DMS 273 treated with DMSO at 0.1 percent for 48 hours (cell line): ENCODE results near the gene GRM1.
"Not testable (repeated sequence)": the region's sequence is repeated elsewhere in the genome, so short reads cannot be mapped to it uniquely, and the experiment has no call there.

Experiments used
- DNase-seq: peaks from one replicate; lab custom pipeline; 2025; lab: John Stamatoyannopoulos, UW

Gene GRM1

GRCh38 chr6:146194434-146194833 is 165.6 kb downstream of the GRM1 start:
- no peak for DNase-seq

DNA sequence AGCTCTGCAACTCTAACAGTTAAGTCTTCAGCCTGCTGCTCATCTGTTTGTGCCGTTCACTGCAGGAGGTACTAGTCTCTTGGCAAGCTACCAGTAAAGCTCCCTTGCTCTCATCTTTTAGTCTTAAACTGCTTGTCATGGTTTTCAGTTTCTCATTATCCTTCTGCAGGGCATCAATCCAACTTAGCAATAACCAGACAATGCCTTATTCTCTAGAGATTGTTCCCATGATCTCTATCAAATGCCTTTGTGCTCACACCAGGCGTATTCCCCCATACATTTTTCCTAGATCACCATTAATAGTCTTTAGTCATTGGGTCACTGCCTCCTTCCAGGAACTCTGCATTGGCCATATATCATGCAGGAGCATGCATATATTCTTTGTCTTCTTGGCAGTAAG is 171.3 kb downstream of the GRM1 start:
- no peak for DNase-seq

- DNase-seq, result no peak
Measured at GRCh38 chr6:146202570-146202969, 173.7 kb downstream of the GRM1 start.

- DNase-seq, result no peak
Measured at GRCh38 chr6:146209942-146210341, 181.1 kb downstream of the GRM1 start.

DNA sequence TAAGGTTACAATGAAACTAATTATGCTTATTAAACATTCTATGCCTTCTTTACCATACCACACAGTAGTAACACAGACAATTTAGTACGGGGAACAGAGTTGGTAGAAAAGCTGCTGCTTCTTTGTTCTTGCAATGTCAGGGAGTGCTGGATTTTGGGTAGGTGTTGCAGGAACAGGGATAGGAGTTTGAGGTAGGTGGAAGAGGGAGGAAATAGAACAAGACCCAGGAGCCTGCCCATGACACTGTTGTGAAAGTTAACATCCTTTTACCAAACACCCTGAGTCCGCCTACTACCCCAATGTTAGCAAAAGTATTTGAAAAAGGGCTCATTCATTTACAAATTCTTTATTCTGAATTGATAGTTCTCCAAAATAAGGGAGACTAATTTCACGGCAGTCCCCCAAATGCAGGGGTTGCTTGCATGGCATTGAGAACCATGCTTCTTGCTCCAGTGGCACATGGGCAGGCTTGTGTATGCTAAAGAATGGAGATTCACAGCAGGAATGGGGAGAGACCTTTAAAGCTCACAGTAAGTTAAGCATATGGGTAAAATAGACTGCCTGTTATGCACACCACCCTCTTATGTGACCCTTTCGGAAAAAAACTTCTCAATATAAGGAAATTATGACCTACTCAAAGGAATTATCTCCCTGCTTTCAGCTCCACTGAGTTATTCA is 181.7 kb downstream of the GRM1 start:
- no peak for DNase-seq

DNA sequence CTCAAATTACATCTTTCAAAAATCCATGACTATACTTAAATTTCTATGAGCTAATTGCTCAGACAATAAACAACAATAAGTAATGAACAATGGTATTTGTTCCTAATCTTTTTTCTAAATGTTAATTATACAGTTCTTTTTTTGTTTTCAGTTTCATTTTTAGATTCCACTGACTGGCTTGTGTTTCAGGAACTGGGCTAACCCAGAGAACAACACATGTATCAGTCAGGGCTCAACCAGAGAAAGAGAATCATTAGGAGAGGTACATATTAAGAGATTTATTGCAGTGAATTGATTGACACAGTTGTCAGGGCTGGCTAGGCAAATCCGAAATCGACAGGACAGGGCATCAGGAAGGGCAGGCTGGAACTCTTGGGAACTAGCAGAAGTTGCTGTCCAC is 182.8 kb downstream of the GRM1 start:
- DNase-seq, result no peak

- no peak for DNase-seq
Measured at GRCh38 chr6:146212781-146213180, 183.9 kb downstream of the GRM1 start.

DNA sequence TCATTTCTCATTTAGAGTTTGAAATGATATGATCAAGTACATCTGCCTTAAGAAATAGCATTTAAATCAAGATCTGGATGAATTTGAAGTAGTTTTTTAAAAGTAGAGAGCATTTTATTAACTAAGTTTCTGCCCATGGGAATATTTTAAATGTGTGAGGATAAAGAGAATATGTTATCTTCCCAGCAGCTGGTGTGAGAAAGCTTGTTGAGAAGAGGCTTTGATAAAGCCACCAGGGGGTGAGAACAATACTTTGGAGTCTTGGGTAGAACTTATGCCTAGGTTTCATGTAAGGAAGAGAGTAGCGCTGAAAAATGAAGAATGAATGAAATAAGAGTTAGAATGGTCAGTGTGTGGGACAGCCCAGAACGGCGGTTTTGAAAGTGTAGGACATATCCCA is 190.2 kb downstream of the GRM1 start:
- DNase-seq, result no peak

DNA sequence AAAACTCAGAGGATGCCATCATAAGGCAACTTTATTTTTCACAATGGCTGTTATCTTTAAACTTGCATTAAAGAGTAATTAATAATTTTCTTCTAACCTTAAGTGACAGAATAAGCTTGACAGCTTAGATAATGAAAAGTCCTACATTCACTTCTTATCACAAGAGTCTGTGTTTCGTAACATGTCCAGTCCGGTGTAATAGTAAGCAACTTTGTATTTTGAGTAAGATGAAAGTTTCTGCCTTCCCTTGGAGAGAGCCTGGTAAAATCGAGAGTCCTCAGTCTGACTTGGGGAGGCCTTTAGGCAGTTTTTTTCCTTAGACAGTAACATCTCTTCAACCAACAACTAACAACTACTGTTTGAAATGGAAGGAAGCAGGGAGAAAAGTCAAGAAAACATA is 195.6 kb downstream of the GRM1 start:
- DNase-seq, result no peak

- DNase-seq, result no peak
Measured at GRCh38 chr6:146224988-146225387, 196.1 kb downstream of the GRM1 start.

DNA sequence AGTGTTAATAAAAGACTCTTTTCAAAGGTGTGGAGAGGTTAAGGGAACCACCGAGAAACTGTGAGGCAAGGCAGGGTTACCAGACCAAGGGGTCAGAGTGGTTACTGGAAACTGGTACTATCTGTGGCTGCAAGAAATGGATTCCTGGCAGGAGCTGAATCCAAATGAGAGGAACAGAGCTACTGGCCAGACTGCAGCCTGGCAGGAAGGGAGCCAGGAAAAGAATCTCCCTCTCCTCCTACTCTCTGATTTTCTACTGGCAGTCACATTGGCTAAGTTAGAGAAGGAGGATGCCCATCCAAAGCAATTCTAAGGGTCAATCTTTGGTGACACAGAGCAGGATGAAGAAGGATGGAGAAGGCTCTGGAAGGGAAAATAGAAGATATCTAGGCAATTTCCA is 211.5 kb downstream of the GRM1 start:
- no peak for DNase-seq

DNA sequence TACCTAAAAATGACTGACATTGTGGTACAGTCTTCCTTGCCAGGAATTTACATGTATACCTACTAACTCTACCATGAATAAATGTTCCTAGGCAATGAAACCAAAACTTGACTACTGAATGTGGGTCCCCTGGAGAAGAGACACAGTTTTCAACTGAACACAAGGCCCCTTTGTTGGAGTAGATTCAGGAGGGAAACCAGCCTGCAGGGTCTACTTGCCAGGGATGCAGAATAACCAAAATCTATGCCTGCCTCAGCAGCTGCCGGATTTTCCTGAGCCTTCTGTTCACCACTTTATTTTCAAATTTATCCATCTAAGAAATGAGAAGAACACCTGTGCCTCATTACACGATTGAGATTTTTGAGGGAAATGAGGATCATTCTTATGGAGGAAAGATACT is 211.9 kb downstream of the GRM1 start:
- DNase-seq, result no peak

- DNase-seq, result not testable (repeated sequence)
Measured at GRCh38 chr6:146243646-146244045, 214.8 kb downstream of the GRM1 start.

- DNase-seq, result no peak
Measured at GRCh38 chr6:146244630-146245143, 215.8 kb downstream of the GRM1 start.

- no peak for DNase-seq
Measured at GRCh38 chr6:146246028-146246427, 217.2 kb downstream of the GRM1 start.

DNA sequence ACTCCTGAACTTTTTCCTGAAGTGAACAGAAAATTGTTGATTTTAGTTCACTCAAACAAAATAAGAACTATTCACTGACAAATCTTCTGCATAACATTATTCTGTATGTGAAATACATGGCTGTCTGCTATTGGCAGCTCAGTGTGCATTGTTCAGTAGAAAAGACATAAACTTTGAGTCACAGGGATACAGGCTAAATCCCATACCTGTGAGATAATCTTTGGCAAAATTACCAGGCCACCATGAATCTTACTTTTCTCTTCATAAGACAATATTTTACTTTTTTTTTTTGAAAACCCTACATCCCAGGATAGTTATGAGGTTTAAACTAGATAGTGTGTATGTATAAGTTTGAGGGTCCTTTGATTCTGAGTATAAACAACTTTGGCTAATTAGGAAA is 224.8 kb downstream of the GRM1 start:
- DNase-seq, result no peak

DNA sequence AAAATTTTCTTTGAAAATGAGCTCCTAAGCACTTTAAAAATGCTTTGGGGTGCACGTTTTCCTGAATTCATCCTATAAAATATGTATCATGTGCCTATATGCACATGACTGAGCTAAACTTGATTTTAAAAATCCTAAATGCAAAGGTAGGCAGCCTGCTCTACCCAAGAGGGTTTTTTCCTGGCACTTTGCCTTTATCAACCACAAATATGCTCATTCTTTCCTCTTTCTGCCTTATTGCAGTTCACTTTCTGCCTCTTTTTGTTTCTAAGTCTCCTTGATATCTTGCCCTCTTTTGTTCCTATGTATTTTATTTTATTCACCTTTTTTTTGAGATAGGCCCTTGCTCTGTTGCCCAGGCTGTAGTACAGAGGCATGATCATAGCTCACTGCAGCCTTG is 229.3 kb downstream of the GRM1 start:
- no peak for DNase-seq

DNA sequence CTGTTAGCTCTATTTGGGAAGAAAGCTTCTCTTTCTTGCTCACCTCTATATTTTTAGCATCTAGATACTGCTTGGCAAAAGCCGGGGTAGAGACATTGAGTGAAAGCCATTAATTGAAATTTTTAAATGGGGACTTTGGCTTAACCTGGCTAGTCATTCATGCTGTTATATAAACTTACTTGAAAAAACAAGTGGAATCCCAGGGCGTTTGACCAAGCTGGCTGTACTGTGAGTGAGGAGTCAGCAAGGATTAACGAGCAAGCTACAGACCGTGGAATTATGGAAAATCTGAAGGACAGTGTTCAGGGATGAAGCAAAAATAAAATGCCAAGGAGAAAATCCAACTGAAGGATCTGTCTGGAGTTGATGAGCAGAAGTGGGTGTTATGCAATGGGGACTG is 232.0 kb downstream of the GRM1 start:
- DNase-seq, result no peak

DNA sequence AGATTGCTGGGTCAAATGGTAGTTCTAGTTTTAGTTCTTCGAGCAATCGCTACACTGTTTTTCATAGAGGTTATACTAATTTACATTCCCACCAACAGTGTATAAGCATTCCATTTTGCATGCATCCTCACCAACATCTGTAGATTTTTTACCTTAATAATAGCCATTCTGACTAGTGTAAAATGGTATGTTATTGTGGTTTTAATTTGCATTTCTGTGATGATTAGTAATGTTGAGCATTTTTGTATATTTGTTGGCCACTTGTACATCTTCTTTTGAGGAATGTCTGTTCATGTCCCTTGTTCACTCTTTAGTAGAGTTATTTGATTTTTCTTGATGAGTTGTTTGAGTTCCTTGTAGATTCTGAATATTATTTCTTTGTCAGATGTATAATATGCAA is 236.2 kb downstream of the GRM1 start:
- no peak for DNase-seq

DNA sequence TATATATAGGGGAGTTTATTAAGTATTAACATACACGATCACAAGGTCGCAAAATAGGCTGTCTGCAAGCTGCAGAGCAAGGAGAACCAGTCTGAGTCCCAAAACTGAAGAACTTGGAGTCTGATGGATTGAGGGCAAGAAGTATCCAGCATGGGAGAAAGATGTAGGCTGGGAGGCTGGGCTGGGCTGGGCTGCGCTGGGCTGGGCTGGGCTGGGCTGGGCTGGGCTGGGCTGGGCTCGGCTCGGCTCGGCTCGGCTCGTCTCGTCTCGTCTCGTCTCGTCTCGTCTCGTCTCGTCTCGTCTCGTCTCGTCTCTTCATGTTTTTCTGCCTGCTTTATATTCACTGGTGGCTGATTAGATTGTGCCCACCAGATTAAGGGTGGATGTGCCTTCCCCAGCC is 238.6 kb downstream of the GRM1 start:
- DNase-seq, result no peak

DNA sequence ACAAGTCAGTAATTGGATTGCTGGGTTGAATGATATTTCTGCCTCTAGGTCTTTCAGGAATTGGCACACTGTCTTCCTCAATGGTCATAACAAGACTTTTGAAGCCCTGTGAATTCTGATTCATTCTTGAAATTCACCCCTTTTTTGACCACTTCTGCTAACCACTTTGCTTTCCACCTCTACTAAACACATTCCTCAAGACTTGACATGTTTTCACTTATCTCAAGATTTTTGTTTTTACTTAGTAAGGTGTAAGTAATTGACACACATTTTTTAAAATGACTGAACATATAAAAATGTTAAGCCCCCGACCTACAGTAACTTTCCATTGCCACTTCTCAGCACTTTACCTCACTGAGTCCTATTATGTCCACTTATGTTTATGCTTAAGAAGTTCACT is 239.1 kb downstream of the GRM1 start:
- DNase-seq, result no peak

GRCh38 chr6:146269482-146269881 is 240.6 kb downstream of the GRM1 start:
- no peak for DNase-seq

DNA sequence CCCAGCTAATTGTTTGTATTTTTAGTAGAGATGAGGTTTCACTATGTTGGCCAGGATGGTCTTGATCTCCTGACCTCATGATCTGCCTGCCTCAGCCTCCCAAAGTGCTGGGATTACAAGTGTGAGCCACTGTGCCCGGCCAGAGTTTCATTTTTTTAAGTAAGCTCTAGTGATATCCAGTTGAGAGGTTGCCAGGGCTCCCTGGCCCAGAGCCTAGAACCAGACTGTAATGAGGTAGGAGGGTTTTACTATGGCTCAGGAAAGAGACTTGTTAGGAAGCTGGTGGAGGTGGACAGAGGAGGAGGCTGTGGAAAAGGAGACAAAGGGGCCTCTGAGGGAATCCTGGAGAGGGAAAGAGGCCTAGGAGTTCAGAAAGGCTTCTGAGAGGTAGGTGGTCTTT is 242.3 kb downstream of the GRM1 start:
- DNase-seq, result not testable (repeated sequence)

- no peak for DNase-seq
Measured at GRCh38 chr6:146273490-146273889, 244.6 kb downstream of the GRM1 start.
